Measurements from ENCODE around the gene GLO1.

The GLO1 gene

DNA sequence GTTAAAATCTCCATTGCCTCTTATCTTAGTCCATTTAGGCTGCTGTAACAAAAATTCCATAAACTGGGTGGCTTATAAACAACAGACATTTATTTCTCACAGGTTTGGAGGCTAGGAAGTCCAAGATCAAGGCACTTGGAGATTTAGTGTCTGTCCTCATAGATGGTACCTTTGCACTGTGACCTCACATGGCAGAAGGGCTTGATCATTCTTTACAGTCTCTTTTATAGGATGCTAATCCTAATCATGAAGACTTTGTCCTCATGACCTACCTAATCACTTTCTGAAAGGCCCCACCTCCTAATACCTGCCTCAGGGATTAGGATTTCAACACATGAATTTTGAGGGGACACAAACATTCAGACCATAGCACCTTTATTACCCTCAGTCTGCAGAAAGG is 6.6 kb downstream of the GLO1 start:
- Histone ChIP-seq H3K36me3 (ENCODE audit: insufficient read depth, low read length) (peaks cover 18% of the 10 kb centered on the region), H2AFZ (ENCODE audit: low read depth, low read length) (no peak overlapping the region), H3K9me3 (ENCODE audit: low read length) (peaks cover 16% of the 10 kb centered on the region), H3K27me3 (ENCODE audit: insufficient read depth, low read length) (no peaks in the 10 kb centered on the region), H3K4me1 (ENCODE audit: insufficient read depth, low read length) (no peaks in the 10 kb centered on the region), H3K4me3 (ENCODE audit: low read length) (no peak overlapping the region)

GRCh38 chr6:38695933-38696332 is 7.0 kb downstream of the GLO1 start:
- H3K36me3 ChIP-seq (ENCODE audit: insufficient read depth, low read length): peaks cover 15% of the 10 kb centered on the region
- H2AFZ ChIP-seq (ENCODE audit: low read depth, low read length): no peak overlapping the region
- H3K4me3 ChIP-seq (ENCODE audit: low read length): no peak overlapping the region
- no peaks in the 10 kb centered on the region for H3K27me3 ChIP-seq (ENCODE audit: insufficient read depth, low read length)
- H3K9me3 ChIP-seq (ENCODE audit: low read length): peaks cover 15% of the 10 kb centered on the region
- no peaks in the 10 kb centered on the region for H3K4me1 ChIP-seq (ENCODE audit: insufficient read depth, low read length)

- Histone ChIP-seq H3K4me3 (ENCODE audit: low read length) (no peak overlapping the region), H3K36me3 (ENCODE audit: insufficient read depth, low read length) (peaks cover 13% of the 10 kb centered on the region), H3K4me1 (ENCODE audit: insufficient read depth, low read length) (no peaks in the 10 kb centered on the region), H2AFZ (ENCODE audit: low read depth, low read length) (no peak overlapping the region), H3K27me3 (ENCODE audit: insufficient read depth, low read length) (no peaks in the 10 kb centered on the region), H3K9me3 (ENCODE audit: low read length) (peaks cover 12% of the 10 kb centered on the region)
Measured at GRCh38 chr6:38695227-38695900, 7.6 kb downstream of the GLO1 start.

DNA sequence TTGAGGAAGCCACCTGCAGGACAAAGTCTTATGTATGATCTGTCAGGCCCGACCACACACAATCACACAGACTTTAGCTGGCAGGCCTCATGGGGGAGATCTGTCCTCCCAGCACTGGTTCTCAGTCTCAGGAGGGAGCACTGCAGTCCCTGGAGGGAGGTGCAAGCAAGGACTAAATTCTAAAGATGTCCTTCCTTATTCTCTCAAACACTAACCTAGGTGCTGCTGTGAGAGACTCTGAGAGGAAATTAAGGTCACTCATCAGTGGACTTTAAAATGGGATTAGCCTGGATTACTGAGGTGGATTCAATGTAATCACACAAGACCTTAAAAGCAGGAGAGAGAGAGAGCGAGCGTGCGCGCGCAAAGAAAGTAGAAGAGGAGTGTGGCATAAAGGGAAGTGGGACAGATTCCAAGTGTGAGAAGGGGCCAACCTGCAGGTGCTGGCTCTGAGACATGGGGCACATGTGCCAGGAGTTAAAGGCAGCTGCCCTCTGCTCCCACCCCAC is 14.3 kb downstream of the GLO1 start:
- Histone ChIP-seq H3K36me3 (ENCODE audit: insufficient read depth, low read length) (peaks cover 27% of the 10 kb centered on the region), H3K4me1 (ENCODE audit: insufficient read depth, low read length) (no peaks in the 10 kb centered on the region), H3K9me3 (ENCODE audit: low read length) (no peaks in the 10 kb centered on the region), H2AFZ (ENCODE audit: low read depth, low read length) (no peak overlapping the region), H3K4me3 (ENCODE audit: low read length) (no peak overlapping the region), H3K27me3 (ENCODE audit: insufficient read depth, low read length) (no peaks in the 10 kb centered on the region)

DNA sequence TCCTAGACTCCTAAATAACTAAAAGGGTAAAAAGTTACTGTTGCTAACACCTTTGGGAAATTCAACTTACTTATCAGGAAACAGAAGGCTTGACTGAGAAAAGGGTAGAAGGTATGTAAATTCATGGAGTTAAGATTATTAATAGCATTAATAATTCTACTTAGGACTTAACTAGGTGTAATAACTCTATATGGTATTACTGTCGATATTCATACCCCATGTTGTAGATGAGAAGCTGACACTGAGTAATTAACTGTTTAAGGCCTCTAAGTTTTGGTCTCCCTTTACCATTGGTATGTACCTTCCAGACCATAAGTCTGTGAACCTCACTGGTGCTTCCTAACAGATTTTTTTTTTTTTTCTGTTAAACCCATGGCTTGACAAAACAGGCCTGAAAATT is 15.4 kb downstream of the GLO1 start:
- H3K4me3 ChIP-seq (ENCODE audit: low read length): no peak overlapping the region
- no peaks in the 10 kb centered on the region for H3K27me3 ChIP-seq (ENCODE audit: insufficient read depth, low read length)
- no peaks in the 10 kb centered on the region for H3K9me3 ChIP-seq (ENCODE audit: low read length)
- H2AFZ ChIP-seq (ENCODE audit: low read depth, low read length): no peak overlapping the region
- no peaks in the 10 kb centered on the region for H3K4me1 ChIP-seq (ENCODE audit: insufficient read depth, low read length)
- H3K36me3 ChIP-seq (ENCODE audit: insufficient read depth, low read length): peaks cover 35% of the 10 kb centered on the region

GRCh38 chr6:38687043-38687353 is 15.9 kb downstream of the GLO1 start:
- no peak overlapping the region for H2AFZ ChIP-seq (ENCODE audit: low read depth, low read length)
- H3K27me3 ChIP-seq (ENCODE audit: insufficient read depth, low read length): no peaks in the 10 kb centered on the region
- peaks cover 39% of the 10 kb centered on the region for H3K36me3 ChIP-seq (ENCODE audit: insufficient read depth, low read length)
- H3K9me3 ChIP-seq (ENCODE audit: low read length): no peaks in the 10 kb centered on the region
- H3K4me3 ChIP-seq (ENCODE audit: low read length): no peak overlapping the region
- no peaks in the 10 kb centered on the region for H3K4me1 ChIP-seq (ENCODE audit: insufficient read depth, low read length)

- no peaks in the 10 kb centered on the region for H3K27me3 ChIP-seq (ENCODE audit: insufficient read depth, low read length)
- no peak overlapping the region for H3K4me3 ChIP-seq (ENCODE audit: low read length)
- H3K9me3 ChIP-seq (ENCODE audit: low read length): no peaks in the 10 kb centered on the region
- peaks cover 44% of the 10 kb centered on the region for H3K36me3 ChIP-seq (ENCODE audit: insufficient read depth, low read length)
- no peaks in the 10 kb centered on the region for H3K4me1 ChIP-seq (ENCODE audit: insufficient read depth, low read length)
- H2AFZ ChIP-seq (ENCODE audit: low read depth, low read length): no peak overlapping the region
Measured at GRCh38 chr6:38686270-38687042, 16.5 kb downstream of the GLO1 start.

GRCh38 chr6:38684904-38685303 is 18.0 kb downstream of the GLO1 start:
- H3K4me1 ChIP-seq (ENCODE audit: insufficient read depth, low read length): no peaks in the 10 kb centered on the region
- peaks cover 52% of the 10 kb centered on the region for H3K36me3 ChIP-seq (ENCODE audit: insufficient read depth, low read length)
- no peaks in the 10 kb centered on the region for H3K9me3 ChIP-seq (ENCODE audit: low read length)
- H2AFZ ChIP-seq (ENCODE audit: low read depth, low read length): no peak overlapping the region
- no peaks in the 10 kb centered on the region for H3K27me3 ChIP-seq (ENCODE audit: insufficient read depth, low read length)
- no peak overlapping the region for H3K4me3 ChIP-seq (ENCODE audit: low read length)

DNA sequence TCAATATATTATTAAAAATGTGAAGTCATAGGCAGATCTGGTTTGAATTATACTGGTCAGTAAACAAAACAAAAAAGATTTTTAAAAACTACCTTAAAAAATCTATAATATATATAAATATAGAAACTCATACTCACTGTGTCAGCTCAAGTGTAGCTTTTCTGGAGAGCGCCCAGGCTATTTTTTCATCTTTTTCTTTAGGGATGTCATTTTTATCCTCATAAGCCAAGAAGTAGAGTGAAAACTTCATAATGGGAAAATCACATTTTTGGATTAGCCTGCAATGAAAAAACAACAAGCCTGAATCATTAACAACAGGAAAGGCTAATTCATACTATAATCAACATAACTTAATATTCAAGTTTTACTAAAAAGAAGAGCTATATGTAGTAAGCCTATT is 18.7 kb downstream of the GLO1 start:
- Histone ChIP-seq H2AFZ (ENCODE audit: low read depth, low read length) (no peak overlapping the region), H3K4me3 (ENCODE audit: low read length) (no peak overlapping the region), H3K36me3 (ENCODE audit: insufficient read depth, low read length) (peaks cover 56% of the 10 kb centered on the region), H3K9me3 (ENCODE audit: low read length) (no peaks in the 10 kb centered on the region), H3K27me3 (ENCODE audit: insufficient read depth, low read length) (no peaks in the 10 kb centered on the region), H3K4me1 (ENCODE audit: insufficient read depth, low read length) (no peaks in the 10 kb centered on the region)

- H2AFZ ChIP-seq (ENCODE audit: low read depth, low read length): no peak overlapping the region
- peaks cover 61% of the 10 kb centered on the region for H3K36me3 ChIP-seq (ENCODE audit: insufficient read depth, low read length)
- H3K9me3 ChIP-seq (ENCODE audit: low read length): no peaks in the 10 kb centered on the region
- H3K27me3 ChIP-seq (ENCODE audit: insufficient read depth, low read length): no peaks in the 10 kb centered on the region
- no peak overlapping the region for H3K4me3 ChIP-seq (ENCODE audit: low read length)
- no peaks in the 10 kb centered on the region for H3K4me1 ChIP-seq (ENCODE audit: insufficient read depth, low read length)
Measured at GRCh38 chr6:38681850-38682249, 21.1 kb downstream of the GLO1 start.

DNA sequence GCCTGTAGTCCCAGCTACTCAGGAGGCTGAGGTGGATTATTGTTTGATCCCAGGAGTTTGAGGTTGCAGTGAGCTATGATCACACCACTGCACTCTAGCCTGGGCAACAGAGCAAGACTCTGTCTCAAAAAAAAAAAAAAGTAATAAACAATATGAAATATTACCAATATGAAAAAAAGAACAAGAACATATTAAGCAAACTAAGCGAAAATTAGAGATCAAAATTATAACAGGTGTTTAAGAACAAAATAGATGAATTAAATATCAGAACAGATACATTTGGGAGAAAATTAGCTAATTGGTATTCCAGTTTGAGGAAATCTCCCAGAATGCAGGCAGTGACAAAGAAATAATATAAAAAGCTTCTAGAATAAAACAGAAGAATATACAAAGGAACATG is 23.3 kb downstream of the GLO1 start:
- H3K4me1 ChIP-seq (ENCODE audit: insufficient read depth, low read length): no peaks in the 10 kb centered on the region
- no peak overlapping the region for H2AFZ ChIP-seq (ENCODE audit: low read depth, low read length)
- no peaks in the 10 kb centered on the region for H3K9me3 ChIP-seq (ENCODE audit: low read length)
- no peaks in the 10 kb centered on the region for H3K27me3 ChIP-seq (ENCODE audit: insufficient read depth, low read length)
- no peak overlapping the region for H3K4me3 ChIP-seq (ENCODE audit: low read length)
- H3K36me3 ChIP-seq (ENCODE audit: insufficient read depth, low read length): peaks cover 67% of the 10 kb centered on the region

GRCh38 chr6:38678178-38678760 is 24.7 kb downstream of the GLO1 start:
- Histone ChIP-seq H3K36me3 (ENCODE audit: insufficient read depth, low read length) (peaks cover 60% of the 10 kb centered on the region), H3K9me3 (ENCODE audit: low read length) (no peaks in the 10 kb centered on the region), H3K4me3 (ENCODE audit: low read length) (no peak overlapping the region), H3K27me3 (ENCODE audit: insufficient read depth, low read length) (no peaks in the 10 kb centered on the region), H2AFZ (ENCODE audit: low read depth, low read length) (no peak overlapping the region), H3K4me1 (ENCODE audit: insufficient read depth, low read length) (no peaks in the 10 kb centered on the region)

- peaks cover 48% of the 10 kb centered on the region for H3K36me3 ChIP-seq (ENCODE audit: insufficient read depth, low read length)
- H3K4me3 ChIP-seq (ENCODE audit: low read length): no peak overlapping the region
- no peaks in the 10 kb centered on the region for H3K27me3 ChIP-seq (ENCODE audit: insufficient read depth, low read length)
- H3K9me3 ChIP-seq (ENCODE audit: low read length): no peaks in the 10 kb centered on the region
- no peaks in the 10 kb centered on the region for H3K4me1 ChIP-seq (ENCODE audit: insufficient read depth, low read length)
- no peak overlapping the region for H2AFZ ChIP-seq (ENCODE audit: low read depth, low read length)
Measured at GRCh38 chr6:38676974-38677544, 25.9 kb downstream of the GLO1 start.
